Measurements from ENCODE around the gene TUSC2.

DNA sequence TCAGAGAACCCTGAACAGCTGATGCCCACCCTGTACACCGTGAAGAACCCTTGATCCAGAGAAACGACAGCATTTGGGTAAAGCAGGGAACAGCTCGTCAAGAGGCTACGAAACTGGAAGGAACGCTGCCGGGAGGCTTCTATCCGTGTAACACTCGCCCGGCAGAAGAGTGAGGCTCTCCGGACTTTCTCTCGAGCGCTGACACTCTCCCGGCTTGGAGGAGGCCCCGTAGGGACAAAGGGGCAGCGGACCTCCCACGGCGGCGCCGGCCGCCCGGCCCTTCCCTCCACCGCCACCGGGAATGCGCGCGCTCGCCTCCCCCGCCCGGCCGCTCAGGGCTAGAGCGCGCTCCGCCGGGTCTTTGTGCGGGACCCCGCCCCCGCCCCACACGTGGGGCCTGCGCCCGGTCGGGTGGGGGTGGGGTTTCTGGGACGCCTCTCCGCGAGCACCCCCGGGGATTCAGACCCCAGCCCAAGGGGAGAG is 7.1 kb downstream of the TUSC2 start:
- TF ChIP-seq, protein P1, sequence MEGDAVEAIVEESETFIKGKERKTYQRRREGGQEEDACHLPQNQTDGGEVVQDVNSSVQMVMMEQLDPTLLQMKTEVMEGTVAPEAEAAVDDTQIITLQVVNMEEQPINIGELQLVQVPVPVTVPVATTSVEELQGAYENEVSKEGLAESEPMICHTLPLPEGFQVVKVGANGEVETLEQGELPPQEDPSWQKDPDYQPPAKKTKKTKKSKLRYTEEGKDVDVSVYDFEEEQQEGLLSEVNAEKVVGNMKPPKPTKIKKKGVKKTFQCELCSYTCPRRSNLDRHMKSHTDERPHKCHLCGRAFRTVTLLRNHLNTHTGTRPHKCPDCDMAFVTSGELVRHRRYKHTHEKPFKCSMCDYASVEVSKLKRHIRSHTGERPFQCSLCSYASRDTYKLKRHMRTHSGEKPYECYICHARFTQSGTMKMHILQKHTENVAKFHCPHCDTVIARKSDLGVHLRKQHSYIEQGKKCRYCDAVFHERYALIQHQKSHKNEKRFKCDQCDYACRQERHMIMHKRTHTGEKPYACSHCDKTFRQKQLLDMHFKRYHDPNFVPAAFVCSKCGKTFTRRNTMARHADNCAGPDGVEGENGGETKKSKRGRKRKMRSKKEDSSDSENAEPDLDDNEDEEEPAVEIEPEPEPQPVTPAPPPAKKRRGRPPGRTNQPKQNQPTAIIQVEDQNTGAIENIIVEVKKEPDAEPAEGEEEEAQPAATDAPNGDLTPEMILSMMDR (IDR thresholded peaks at IDR 0.05) = no peak
- no peak for TF ChIP-seq POLR2A (IDR thresholded peaks at IDR 0.05)
